ACHN (cell line): Measurements from ENCODE around the gene CYLD.
A peak's percentile ranks its signal among the peaks of the same experiment; 100 is the strongest.

Source experiments
- DNase-seq: peaks from one replicate; pipeline ENCODE4 v3.0.0-alpha.2; 2015
- in situ Hi-C: cut with HindIII; loops from 2 replicates; pipeline ENCODE4 v1.10.0; 2017; ENCODE audit warnings: low sequenced_read_pairs, low pct_ligation_motif_present, low pct_unique_long_range_greater_than_20kb

The CYLD gene

GRCh38 chr16:50731989-50732832 lies 9.7 kb upstream of the CYLD start:
- no peak for DNase-seq
- in situ Hi-C loops = no loop called here

DNA sequence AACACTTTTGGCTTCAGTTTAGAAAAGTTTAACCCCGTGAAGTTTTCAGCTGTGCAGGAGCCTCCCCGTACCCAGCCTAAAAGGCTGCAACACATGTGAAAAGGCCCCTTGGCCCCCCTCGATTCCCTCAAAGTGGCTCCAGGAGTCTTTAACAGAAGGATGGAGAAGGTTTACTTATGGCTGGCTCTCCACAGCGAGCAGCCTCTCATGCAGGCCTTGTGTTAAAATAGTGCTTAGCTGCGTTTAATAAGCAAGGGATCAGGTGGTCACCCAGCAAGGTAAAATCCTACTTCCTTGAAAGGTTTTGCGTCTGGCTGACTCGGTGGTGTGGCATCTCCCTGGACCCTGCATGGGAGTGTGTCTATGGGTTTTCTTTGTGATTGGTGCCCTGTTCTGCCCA lies 8.4 kb upstream of the CYLD start:
- in situ Hi-C loops = no loop called here
- DNase-seq = no peak

- no peak for DNase-seq
- in situ Hi-C loops = no loop called here
Measured at GRCh38 chr16:50735629-50736122, 6.2 kb upstream of the CYLD start.

GRCh38 chr16:50736448-50736847 lies 5.4 kb upstream of the CYLD start:
- no peak for DNase-seq
- in situ Hi-C loops = no loop called here

DNA sequence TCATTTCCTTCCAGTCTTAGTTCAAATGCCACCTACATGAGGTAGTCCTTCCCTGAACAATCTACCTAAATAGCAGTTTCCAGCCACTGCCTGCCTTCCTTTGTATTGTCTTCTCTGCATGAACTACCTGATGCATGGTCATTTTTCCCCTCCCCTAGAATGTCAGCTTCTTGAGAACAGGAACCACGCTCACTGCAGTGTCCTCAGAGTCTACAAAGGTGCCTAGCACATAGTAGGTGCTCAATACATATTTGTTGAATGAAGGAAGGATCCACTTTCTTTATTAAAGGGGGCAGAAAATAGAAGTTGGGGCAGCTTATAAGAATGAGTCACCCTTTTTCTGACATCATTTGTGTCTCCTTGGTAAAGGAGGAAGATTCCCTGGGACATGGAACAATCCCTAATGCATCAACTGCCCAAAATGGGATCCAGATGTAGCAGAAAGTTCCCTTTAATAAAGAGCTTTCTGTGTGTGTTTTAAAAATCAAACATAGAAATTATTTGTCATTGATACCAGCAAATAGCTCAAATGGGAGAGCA lies 4.4 kb upstream of the CYLD start:
- no peak for DNase-seq
- in situ Hi-C loops = no loop called here

DNA sequence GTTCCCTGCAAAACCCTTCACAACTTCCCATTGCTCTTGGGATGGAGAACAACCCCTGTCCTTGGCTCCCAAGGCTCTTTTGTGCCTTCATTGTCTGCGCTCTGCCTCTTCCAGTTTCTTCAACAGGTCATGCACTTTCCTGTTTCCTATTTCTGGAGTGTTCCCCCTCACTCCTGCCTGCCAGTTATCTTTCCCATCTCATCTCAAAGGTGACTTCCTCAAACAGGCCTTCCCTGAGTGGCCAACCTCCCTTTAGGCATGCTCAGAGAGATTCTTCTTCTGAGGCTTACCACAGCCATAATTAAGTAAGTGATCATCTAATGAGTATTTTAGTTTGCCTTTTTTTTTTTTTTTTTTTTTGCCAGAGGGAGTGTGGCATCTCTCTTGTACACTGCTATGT lies 2.9 kb upstream of the CYLD start:
- in situ Hi-C loops = no loop called here
- no peak for DNase-seq

DNA sequence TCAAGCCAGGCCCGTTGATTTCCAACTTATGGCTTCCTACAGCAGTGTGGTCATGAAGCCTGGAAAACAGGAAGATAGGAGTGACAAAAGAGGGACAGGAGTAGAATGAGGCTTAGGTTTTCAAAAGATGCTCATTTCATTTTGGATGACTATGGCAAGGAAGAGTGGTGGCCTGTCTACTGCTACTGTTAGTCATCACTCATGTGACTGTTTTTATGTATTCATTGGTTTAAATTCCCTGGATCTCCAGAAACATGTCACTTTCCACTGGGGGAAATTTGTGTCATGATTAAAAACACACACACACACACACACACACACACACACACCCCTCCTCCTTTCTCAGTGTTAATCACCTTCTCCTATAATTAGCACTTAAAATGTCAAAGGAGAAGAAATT lies 1.1 kb upstream of the CYLD start:
- in situ Hi-C loops = no loop called here
- no peak for DNase-seq

- in situ Hi-C loops = no loop called here
- peak; percentile 43 for DNase-seq
Measured at GRCh38 chr16:50741225-50741780, 583 bp upstream of the CYLD start.

DNA sequence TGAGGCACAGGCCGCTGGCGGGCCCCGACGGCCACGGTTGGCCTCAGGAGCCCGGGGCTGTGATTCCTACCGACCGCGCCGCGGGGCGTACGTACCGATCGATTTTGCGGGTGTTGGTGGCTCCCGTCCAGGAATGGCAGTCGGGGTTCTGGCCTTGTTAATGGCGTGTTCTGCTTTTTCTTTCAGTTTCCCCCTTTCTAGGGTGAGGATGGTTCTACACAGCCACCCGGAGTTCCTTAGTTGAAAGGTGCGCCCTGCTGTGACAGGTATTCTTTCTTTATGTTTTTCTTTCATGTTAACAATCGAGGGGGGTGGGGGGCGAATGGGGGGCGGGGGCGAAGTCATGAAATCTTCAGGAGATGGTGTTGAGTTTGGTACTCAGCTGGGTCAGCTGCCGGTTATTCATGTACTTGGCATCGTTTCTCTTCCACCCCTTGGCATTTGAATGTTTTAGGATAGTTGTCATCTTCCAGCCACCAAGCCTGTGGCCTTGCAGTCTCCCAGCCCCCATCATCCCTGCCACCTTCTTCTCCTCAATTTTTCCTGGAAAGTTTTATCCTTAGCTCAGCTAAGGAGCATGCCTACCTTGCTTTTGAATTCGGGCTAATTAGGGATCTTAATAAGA lies 802 bp downstream of the CYLD start:
- peak; percentile 65 for DNase-seq

GRCh38 chr16:50743581-50744225 lies 1.8 kb downstream of the CYLD start:
- in situ Hi-C loops = no loop called here
- peak; percentile 12 for DNase-seq

More for the DNA sequence above, 802 bp downstream of the CYLD start:
- in situ Hi-C loops = no loop called here

DNA sequence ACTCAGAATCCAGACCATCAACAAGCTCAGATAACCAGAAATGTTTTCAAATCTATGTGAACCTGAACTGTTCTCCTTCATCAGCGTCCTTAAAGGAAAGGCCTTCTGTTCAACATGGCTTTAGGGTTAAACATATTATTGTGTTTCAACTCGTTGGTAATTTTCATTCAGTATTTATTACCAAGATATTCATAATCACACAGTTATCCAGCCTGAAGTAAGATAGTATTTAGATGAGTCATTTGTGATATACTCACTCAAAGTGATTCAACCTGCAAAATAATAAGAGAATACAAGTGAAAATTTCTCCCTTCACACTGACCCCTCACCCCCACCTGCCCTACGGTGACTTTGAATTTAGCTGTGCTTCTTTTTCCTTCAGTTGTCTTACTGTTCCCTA lies 3.0 kb downstream of the CYLD start:
- in situ Hi-C loops = no loop called here

DNA sequence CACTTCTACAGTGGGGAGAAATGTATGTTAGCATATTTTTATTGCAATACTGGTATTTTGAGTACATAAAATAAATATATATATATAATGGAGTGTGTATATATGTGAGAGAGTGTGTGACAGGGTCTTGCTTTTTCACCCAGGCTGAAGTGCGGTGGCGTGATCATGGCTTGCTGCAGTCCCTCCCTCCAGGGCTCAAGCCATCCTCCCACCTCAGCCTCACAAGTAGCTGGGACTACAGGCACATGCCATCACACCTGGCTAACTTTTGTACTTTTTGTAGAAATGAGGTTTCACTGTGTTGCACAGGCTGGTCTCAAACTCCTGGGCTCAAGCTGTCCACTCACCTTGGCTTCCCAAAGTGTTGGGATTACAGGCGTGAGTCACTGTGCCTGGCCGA lies 4.1 kb downstream of the CYLD start:
- in situ Hi-C loops = no loop called here

More for the DNA sequence above, 3.0 kb downstream of the CYLD start:
- DNase-seq = peak; percentile 38

GRCh38 chr16:50747207-50747956 lies 5.5 kb downstream of the CYLD start:
- peak; percentile 32 for DNase-seq
- in situ Hi-C loops = no loop called here

More for the DNA sequence above, 4.1 kb downstream of the CYLD start:
- DNase-seq = no peak

GRCh38 chr16:50751528-50751927 lies 9.6 kb downstream of the CYLD start:
- in situ Hi-C loops = no loop called here
- DNase-seq = no peak

DNA sequence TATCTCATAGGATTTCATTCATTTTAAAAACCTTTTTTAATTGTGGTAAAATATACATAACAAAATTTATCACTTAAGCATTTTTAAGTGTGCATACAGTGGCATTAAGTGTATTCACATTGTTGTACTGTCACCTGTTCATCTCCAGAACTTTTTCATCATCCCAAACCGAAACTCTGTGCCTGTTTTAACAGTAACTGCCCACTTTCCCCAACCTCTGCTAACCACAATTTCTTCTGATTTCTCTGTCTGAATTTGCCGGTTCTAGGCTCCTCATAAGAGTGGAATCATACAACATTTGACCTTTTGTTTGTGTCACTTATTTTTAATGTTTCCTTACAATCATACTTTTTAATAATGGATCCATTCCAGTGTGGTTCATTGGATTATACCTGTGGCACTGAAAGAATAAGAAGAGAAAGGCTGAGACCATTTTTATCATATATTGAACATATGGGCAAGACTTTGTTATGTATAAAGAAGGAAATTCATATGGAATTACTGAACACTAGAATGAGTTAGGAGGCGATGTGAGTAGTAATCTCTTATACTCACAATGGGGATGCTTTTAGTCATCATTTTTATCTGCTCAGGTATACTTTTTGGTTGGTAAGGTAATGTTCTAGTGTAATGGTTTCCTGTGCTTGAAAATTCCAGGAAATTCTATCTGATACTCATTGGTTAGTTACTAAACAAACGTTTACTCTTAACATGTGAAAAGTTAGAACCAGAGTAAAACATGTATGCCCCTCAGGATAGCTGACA lies 10.8 kb downstream of the CYLD start:
- DNase-seq = no peak
- in situ Hi-C loops = no loop called here

DNA sequence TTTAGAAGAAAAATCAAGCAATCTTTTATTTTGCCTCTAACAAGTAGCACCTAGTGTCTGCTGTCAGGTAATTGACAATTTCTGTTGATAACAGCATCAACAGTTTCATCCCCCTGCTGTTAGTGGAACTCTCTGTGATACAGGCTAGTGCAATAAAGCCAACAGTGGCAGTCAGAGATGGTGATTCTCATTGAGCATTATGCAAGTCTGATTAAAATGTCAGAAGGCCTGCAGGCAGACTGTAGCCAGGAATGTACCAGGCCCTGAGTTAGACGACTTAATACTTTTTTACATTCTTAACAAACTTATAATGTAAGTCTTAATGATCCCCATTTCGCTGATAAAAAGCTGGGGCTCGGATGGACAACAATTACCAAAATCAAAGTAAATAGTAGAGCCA lies 14.6 kb downstream of the CYLD start:
- DNase-seq = no peak
- in situ Hi-C loops = no loop called here

- no peak for DNase-seq
- in situ Hi-C loops = no loop called here
Measured at GRCh38 chr16:50761267-50761666, 19.4 kb downstream of the CYLD start.

DNA sequence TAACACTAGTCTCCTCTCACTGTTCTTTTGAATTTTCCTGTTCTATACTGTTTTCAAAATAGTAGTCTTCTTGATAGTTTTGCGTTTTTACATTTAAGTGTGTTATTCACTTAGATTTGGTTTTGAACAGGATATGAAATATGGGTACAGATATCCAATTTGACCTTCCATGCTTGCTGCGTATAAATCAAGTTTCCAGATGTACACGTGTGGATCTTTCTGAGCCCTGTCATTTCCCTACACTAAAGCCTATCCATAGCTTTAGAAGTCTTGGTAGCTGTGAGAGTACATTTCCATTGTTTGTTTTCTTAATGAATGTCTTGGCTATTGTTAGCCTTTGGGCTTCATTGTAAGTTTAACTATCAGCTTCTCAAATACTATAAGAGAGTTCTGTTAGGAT lies 20.4 kb downstream of the CYLD start:
- in situ Hi-C loops = no loop called here
- DNase-seq = no peak
